HG03432 (cell line): ENCODE measurements around the gene ADM.
"Not testable (repeated sequence)": the region's sequence is repeated elsewhere in the genome, so short reads cannot be mapped to it uniquely, and the experiment has no call there.

Source experiments
- ATAC-seq: cut with Tn5 transposase; IDR thresholded peaks from one replicate; pipeline ENCODE4 v1.9.1; 2021; ENCODE audit warnings: mild to moderate bottlenecking, moderate library complexity; ENCODE audit not compliant: unreplicated experiment

ADM gene, protein sequence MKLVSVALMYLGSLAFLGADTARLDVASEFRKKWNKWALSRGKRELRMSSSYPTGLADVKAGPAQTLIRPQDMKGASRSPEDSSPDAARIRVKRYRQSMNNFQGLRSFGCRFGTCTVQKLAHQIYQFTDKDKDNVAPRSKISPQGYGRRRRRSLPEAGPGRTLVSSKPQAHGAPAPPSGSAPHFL

DNA sequence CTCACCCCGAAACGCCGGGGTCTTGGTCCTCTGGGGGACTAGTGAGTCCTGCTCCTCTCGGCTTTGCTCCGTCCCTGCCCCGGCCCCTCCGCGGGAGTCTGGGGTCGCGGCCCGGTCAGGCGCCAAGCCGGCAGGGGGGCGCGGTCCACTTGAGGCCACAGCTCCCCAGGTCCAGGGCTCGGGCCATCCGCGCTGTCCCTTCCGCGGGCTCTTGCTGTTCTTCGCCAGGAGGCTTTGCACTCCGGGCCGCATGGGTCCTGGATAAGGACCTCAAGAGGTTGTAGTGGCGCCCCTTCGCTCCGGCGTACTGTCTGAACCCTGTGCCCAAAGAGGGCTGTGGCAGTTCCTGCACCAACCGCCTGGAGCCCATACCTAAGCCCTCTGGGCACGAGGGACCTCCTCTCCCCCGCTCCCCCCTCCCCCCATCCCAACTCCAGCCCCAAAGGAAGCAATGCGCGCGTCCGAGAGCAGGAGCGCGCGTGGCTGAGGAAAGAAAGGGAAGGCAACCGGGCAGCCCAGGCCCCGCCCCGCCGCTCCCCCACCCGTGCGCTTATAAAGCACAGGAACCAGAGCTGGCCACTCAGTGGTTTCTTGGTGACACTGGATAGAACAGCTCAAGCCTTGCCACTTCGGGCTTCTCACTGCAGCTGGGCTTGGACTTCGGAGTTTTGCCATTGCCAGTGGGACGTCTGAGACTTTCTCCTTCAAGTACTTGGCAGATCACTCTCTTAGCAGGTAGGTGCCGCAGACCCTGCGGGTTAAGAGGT, at the start of gene ADM:
Gene ADM, plus strand, starts transcription at position 579 of the 767 bp plus-strand sequence. CDS start 628 bp downstream, outside the sequence.
- peak; percentile 14 for ATAC-seq

GRCh38 chr11:10255388-10256125, 49.3 kb upstream of the ADM start:
- ATAC-seq: no peak

- ATAC-seq: no peak
Observed at GRCh38 chr11:10257478-10257877, 47.4 kb upstream of the ADM start.

GRCh38 chr11:10261821-10262220, 43.1 kb upstream of the ADM start:
- no peak for ATAC-seq

- ATAC-seq: no peak
Observed at GRCh38 chr11:10263929-10264328, 40.9 kb upstream of the ADM start.

- not testable (repeated sequence) for ATAC-seq
Observed at GRCh38 chr11:10264716-10265115, 40.2 kb upstream of the ADM start.

DNA sequence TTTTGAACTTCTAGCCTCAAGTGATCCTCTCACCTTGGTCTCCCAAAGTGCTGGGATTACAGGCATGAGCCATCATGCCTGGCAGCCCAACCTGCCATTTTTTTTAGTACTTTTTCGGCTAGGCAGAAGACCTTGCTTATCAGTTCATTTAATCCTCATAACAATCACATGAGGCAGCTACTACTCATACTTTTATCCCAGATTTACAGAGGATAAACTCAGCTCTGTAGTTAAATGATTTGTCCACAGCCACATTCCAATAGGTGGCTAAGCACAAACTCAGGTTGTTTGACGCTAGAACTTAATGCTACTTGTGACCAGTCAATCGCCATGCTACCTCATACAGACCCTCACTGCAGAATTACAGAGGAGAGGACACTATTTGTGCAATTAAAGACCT, 38.9 kb upstream of the ADM start:
- no peak for ATAC-seq

- no peak for ATAC-seq
Observed at GRCh38 chr11:10267821-10268220, 37.1 kb upstream of the ADM start.

GRCh38 chr11:10268746-10269488, 36.0 kb upstream of the ADM start:
- no peak for ATAC-seq

DNA sequence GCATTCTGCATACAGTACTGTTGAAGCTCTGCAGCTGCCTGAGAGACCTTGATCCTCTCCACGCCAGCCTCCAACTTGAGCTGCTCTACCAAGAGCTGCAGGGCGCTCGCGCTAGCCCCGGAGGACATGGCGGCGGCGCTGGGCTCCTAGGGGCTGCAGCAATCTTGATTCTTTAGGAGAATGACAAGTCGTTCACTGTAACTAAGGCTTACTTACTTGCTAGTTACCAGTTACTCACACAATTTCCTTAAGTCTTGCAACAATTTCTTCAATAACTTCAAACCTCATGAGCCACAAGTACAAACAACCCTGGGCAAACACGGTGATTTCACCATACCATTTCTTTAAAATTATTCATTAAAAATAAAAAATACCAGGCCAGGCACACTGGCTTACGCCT, 32.7 kb upstream of the ADM start:
- no peak for ATAC-seq

- peak; percentile 52 for ATAC-seq
Observed at GRCh38 chr11:10273738-10274137, 31.1 kb upstream of the ADM start.

DNA sequence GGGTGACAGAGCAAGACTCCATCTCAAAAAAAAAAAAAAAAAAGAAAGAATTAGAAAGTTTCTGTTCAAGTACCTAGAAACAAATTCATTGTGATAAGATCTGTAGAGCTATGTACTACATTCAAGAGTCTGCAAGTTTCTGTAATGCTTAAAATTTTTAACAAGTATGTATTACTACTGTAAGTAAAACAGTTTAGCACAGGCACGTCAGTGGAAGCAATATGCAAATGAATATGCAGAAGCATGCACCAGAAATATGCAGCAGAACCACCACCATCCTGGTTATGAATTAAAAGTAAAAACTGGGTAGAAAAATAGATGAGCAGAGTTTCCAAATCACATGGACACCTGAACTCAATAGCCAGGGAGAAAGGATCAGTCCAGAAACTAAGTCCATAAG, 30.1 kb upstream of the ADM start:
- no peak for ATAC-seq

DNA sequence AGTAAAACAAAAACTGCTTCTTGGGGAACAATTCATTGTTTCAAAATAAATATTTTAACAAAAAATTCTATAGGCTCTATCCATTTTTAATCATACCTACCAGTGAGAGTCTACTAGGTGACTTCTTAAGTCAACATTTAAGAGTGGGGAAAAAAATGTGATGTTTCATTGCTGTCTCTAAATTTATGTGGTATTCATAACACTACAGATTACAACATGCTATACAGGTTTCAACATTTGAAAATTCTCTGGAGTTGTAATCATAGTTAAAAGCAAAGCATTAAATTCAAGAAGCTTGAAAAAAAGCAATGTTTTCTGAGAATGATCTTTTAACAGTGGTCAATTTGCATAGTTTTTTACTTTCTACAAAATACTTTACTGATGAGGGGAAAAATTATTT, 29.2 kb upstream of the ADM start:
- ATAC-seq: no peak

DNA sequence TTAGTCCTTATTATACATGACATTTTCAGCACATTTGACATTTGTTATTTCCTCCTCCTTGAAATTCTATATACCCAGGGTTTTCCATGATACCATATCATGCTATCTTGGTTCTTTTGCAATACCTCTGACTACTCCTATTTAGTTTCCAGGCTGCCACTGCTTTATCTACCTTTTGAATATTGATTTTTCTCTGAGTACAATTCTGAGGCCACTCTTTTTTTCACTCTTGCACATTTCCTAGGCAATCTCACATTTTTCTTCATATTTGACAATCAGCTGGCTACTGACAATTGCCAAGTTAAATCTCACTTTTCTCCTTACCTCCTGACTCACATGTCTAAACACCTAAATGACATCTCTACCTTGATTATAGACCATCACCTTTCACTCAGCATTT, 22.8 kb upstream of the ADM start:
- ATAC-seq: no peak

GRCh38 chr11:10283991-10284390, 20.9 kb upstream of the ADM start:
- no peak for ATAC-seq

GRCh38 chr11:10285148-10285802, 19.6 kb upstream of the ADM start:
- ATAC-seq: no peak

- no peak for ATAC-seq
Observed at GRCh38 chr11:10287140-10287539, 17.7 kb upstream of the ADM start.

DNA sequence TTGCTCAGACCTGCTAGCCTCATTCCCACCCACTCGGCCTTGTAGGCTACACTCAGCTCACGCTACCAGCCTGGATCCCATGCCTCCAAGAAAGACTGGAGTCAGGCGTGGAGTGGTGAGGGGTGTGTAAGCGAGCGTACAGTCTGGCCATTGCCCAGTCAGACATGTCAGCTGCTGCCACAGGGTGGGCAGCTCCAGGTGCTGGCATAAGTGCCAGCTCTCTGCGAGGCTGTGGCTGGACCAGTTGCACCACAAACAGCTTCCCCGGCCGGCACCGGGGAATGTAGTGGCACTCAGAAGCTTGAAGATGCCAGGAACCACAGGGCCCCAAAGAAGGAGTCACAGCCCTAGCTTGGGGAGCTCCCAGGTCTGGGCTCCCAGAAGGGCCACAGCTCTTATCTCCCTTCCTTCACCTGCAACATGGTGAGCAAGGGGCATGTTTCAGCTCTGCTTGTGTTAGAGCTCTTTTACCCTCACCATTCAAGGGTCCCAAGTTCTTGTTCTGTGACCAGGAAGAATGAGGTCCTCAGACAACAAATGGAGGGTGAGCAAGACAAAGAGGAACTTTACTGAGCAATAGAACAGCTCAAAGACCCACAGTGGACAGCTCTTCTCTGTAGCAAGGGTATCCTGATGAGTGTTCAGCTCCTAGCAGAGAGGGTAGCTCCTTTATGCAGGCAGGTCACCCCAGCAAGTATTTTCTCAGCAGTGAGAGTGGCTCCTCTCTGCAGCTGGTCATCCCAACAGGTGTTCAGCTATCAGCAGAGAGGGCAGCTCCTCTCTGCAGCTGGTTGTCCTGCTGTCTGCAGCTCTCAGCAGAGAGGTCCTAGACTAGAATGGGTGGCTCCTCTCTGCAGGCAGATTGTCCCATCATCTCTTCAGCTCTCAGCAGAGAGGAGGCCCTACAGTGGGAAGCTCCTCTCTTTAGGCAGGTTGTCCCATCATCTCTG, 16.8 kb upstream of the ADM start:
- ATAC-seq: no peak

- ATAC-seq: no peak
Observed at GRCh38 chr11:10288881-10289764, 15.8 kb upstream of the ADM start.
